ENCODE data around the gene KDR.

GRCh38 chr4:55074386-55074785 is 51.0 kb downstream of the KDR start:
- TF ChIP-seq CTCF (IDR thresholded peaks at IDR 0.05), result no peak
- TF ChIP-seq POLR2A (IDR thresholded peaks at IDR 0.05), result no peak

Measured in heart left ventricle (tissue), 13 donors.